PC-3 (cell line): ENCODE data around the gene SLC25A26. TPM values are rescaled to one million over a fixed set of nuclear protein-coding genes. Genes with fewer than 3 reads are reported as not detected.
A peak's percentile ranks its signal among the peaks of the same experiment; 100 is the strongest.

Experiments used
- ATAC-seq: fragments of 200-7000 bp; cut with Tn5 transposase; 2 replicates; pipeline ENCODE4 v1.9.1; 2020; ENCODE audit warnings: mild to moderate bottlenecking, moderate library complexity
- Bru-seq: library from RNA; stranded (reverse); fragments of 400-500 nt; gene quantifications from one replicate; lab custom pipeline; 2021; lab: Mats Ljungman, UMichigan
- BruChase-seq, 2 experiments: library from RNA; stranded (reverse); fragments of 400-500 nt; gene quantifications; one replicate each; lab custom pipeline; 2021; lab: Mats Ljungman, UMichigan
- BruUV-seq: library from RNA; stranded (reverse); fragments of 400-500 nt; replicated peaks from 2 replicates; lab custom pipeline; 2021; lab: Mats Ljungman, UMichigan
- CTCF ChIA-PET: fragments of 300-600 bp; sonication (Branson Sonifier 250); formaldehyde crosslinking; loops from one replicate; lab custom pipeline; 2022; ENCODE audit warnings: antibody characterized with exemption; lab: Charles Lee
- POLR2A ChIA-PET: fragments of 300-600 bp; sonication (Branson Sonifier 250); formaldehyde crosslinking; loops from one replicate; lab custom pipeline; 2022; ENCODE audit warnings: antibody characterized with exemption; ENCODE audit not compliant: unreplicated experiment; lab: Charles Lee
- DNase-seq: peaks from one replicate; pipeline ENCODE4 v3.0.0-alpha.2; 2015
- H2AFZ ChIP-seq: fragments of 300-600 bp; sonication (generic); 2 replicates; pipeline ENCODE4 v1.6.0; 2016; ENCODE audit warnings: antibody characterized with exemption, low read length
- H3F3A ChIP-seq: fragments of 300-600 bp; sonication (generic); one replicate; pipeline ENCODE4 v1.6.0; 2017; ENCODE audit warnings: antibody characterized with exemption, low read length, control low read depth, mild to moderate bottlenecking; ENCODE audit not compliant: unreplicated experiment
- H3K27ac ChIP-seq: fragments of 300-600 bp; sonication (generic); 2 replicates; pipeline ENCODE4 v1.5.1; 2016; ENCODE audit warnings: mild to moderate bottlenecking, low read length
- H3K27me3 ChIP-seq: fragments of 300-600 bp; sonication (generic); 2 replicates; pipeline ENCODE4 v1.6.1; 2016; ENCODE audit warnings: low read length, mixed read lengths
- H3K36me3 ChIP-seq: fragments of 300-600 bp; sonication (generic); 2 replicates; pipeline ENCODE4 v1.6.1; 2016; ENCODE audit warnings: low read depth, mixed run types, low read length, mixed read lengths
- H3K4me1 ChIP-seq: fragments of 300-600 bp; sonication (generic); 2 replicates; pipeline ENCODE4 v1.5.1; 2016; ENCODE audit warnings: low read length; ENCODE audit not compliant: insufficient read depth
- H3K4me2 ChIP-seq: fragments of 300-600 bp; sonication (generic); 2 replicates; pipeline ENCODE4 v1.6.0; 2016; ENCODE audit warnings: low read length
- H3K4me3 ChIP-seq: fragments of 300-600 bp; sonication (generic); 2 replicates; pipeline ENCODE4 v1.5.1; 2016; ENCODE audit warnings: mild to moderate bottlenecking, low read length, mixed read lengths
- H3K79me2 ChIP-seq: fragments of 300-600 bp; sonication (generic); 2 replicates; pipeline ENCODE4 v1.6.1; 2017; ENCODE audit warnings: low read length, mixed read lengths
- H3K9ac ChIP-seq: fragments of 300-600 bp; sonication (generic); 2 replicates; pipeline ENCODE4 v1.6.0; 2016; ENCODE audit warnings: mild to moderate bottlenecking, low read length
- H3K9me2 ChIP-seq: fragments of 300-600 bp; sonication (generic); replicated peaks from 2 replicates; pipeline ENCODE4 v1.6.1; 2016; ENCODE audit warnings: mixed run types, low read length, mixed read lengths
- H3K9me3 ChIP-seq: fragments of 300-600 bp; sonication (generic); 2 replicates; pipeline ENCODE4 v1.6.1; 2016; ENCODE audit warnings: low read length, mixed read lengths
- H4K20me1 ChIP-seq: fragments of 300-600 bp; sonication (generic); 2 replicates; pipeline ENCODE4 v1.6.1; 2016; ENCODE audit warnings: low read length, mixed read lengths
- CTCF ChIP-seq: fragments of 300-600 bp; sonication (generic); conservative IDR thresholded peaks from 2 replicates; pipeline ENCODE4 v1.5.1; 2017; ENCODE audit warnings: antibody characterized with exemption, low read depth, mild to moderate bottlenecking, low read length
- EZH2 ChIP-seq: fragments of 300-600 bp; sonication (generic); IDR thresholded peaks from one replicate; pipeline ENCODE4 v1.6.1; 2017; ENCODE audit warnings: antibody characterized with exemption, mild to moderate bottlenecking, low read length; ENCODE audit not compliant: unreplicated experiment
- EZH2phosphoT487 ChIP-seq: fragments of 300-600 bp; sonication (generic); IDR thresholded peaks from 2 replicates; pipeline ENCODE4 v1.6.1; 2018; ENCODE audit warnings: mild to moderate bottlenecking, antibody characterized with exemption, low read length, borderline replicate concordance
- intact Hi-C: fragments of 100-400 bp; cut with micrococcal nuclease; formaldehyde crosslinking; loops from 2 replicates; pipeline ENCODE4 v1.9.0; 2023
- long read RNA-seq: library from polyadenylated mRNA; unstranded; transcript quantifications from one replicate; pipeline ENCODE4 v2.0.0, GENCODE V29; 2021; ENCODE audit not compliant: unreplicated experiment
- total RNA-seq: library from RNA; depleted of rRNA; stranded (reverse); fragments of >200 nt; gene quantifications from 2 replicates; pipeline ENCODE4 v1.2.3, GENCODE V29; 2014; rRNA removed

The SLC25A26 gene
- total RNA-seq (7.7 and 7.9 TPM in 2 replicates), Bru-seq, nascent RNA (percentile 55 among the genes with signal in this experiment), BruChase-seq, experiment 1, labeled RNA remaining after a 6-hour chase (percentile 42 among the genes with signal in this experiment), BruChase-seq, experiment 2, labeled RNA remaining after a 2-hour chase (percentile 48 among the genes with signal in this experiment)
- long read RNA-seq, partial matches to known transcripts = 25 of 28 reads
- long read RNA-seq, other reads (novel, unspliced or antisense) = 3 of 28 reads

- DNase-seq (peak; percentile 84), ATAC-seq (peak; percentile 97)
- H4K20me1 ChIP-seq = no peaks in the 10 kb centered on the region
- POLR2A ChIA-PET = interaction anchor here (0.5 to 0.7 kb wide), 3 partner anchors 109 to 1013 kb away, joined by 3 to 6 read pairs (median 4); no protein-coding TSS in a partner anchor
- H3K36me3 ChIP-seq = no peaks in the 10 kb centered on the region
- H3K9me2 ChIP-seq = no peaks in the 10 kb centered on the region
- BruUV-seq = no TSS peak
- CTCF ChIA-PET = no interaction called here
- no peaks in the 10 kb centered on the region for H3F3A ChIP-seq
- TF ChIP-seq EZH2phosphoT487 = no peak
- TF ChIP-seq CTCF = no peak
- TF ChIP-seq EZH2 = no peak
- H3K4me3 ChIP-seq = peak within 1 kb of the TSS; percentile 69
- H3K9me3 ChIP-seq = no peaks in the 10 kb centered on the region
- H3K27me3 ChIP-seq = no peaks in the 10 kb centered on the region
- H3K9ac ChIP-seq = peak within 1 kb of the TSS; percentile 78
- peaks cover 4% of the 10 kb centered on the region; the same call in 1 of the 2 replicates for H3K4me1 ChIP-seq
- peak within 1 kb of the TSS; percentile 85 for H3K4me2 ChIP-seq
- H3K27ac ChIP-seq = peak within 1 kb of the TSS; percentile 47; the same call in 1 of the 2 replicates
- H3K79me2 ChIP-seq = peaks cover 7% of the 10 kb centered on the region
- H2AFZ ChIP-seq = peak within 1 kb of the TSS; percentile 74
- intact Hi-C loops = no loop called here
These were observed at the start of gene SLC25A26 for GRCh38 chr3:66220602-66221377. SLC25A26 (plus strand) TSS chr3:66221001; CDS start chr3:66221095, 94 bp downstream.

GRCh38 chr3:66172394-66172793 is 48.4 kb upstream of the SLC25A26 start:
- Histone ChIP-seq H3K4me2 (no peak overlapping the region), H3F3A (no peaks in the 10 kb centered on the region), H3K27ac (no peak overlapping the region), H3K9me2 (no peaks in the 10 kb centered on the region), H3K27me3 (no peaks in the 10 kb centered on the region), H3K79me2 (no peaks in the 10 kb centered on the region), H2AFZ (no peak overlapping the region), H4K20me1 (no peaks in the 10 kb centered on the region), H3K9ac (no peak overlapping the region), H3K4me3 (no peak overlapping the region), H3K36me3 (no peaks in the 10 kb centered on the region), H3K9me3 (no peaks in the 10 kb centered on the region), H3K4me1 (no peaks in the 10 kb centered on the region)
- ChIA-PET CTCF (no interaction called here), POLR2A (no interaction called here)
- no TSS peak for BruUV-seq
- intact Hi-C loops = no loop called here
- DNase-seq = no peak
- no peak for ATAC-seq
- TF ChIP-seq EZH2phosphoT487 = no peak
- TF ChIP-seq CTCF = no peak
- no peak for TF ChIP-seq EZH2
